ENCODE data around the gene ARL15.

- TF ChIP-seq MLLT1 (IDR thresholded peaks at IDR 0.05) = no peak
- TF ChIP-seq SP1 (CRISPR knock-in tag; IDR thresholded peaks at IDR 0.05) = no peak
- TF ChIP-seq, protein P1, sequence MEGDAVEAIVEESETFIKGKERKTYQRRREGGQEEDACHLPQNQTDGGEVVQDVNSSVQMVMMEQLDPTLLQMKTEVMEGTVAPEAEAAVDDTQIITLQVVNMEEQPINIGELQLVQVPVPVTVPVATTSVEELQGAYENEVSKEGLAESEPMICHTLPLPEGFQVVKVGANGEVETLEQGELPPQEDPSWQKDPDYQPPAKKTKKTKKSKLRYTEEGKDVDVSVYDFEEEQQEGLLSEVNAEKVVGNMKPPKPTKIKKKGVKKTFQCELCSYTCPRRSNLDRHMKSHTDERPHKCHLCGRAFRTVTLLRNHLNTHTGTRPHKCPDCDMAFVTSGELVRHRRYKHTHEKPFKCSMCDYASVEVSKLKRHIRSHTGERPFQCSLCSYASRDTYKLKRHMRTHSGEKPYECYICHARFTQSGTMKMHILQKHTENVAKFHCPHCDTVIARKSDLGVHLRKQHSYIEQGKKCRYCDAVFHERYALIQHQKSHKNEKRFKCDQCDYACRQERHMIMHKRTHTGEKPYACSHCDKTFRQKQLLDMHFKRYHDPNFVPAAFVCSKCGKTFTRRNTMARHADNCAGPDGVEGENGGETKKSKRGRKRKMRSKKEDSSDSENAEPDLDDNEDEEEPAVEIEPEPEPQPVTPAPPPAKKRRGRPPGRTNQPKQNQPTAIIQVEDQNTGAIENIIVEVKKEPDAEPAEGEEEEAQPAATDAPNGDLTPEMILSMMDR (IDR thresholded peaks at IDR 0.05 in 2 of 3, conservative IDR thresholded peaks at IDR 0.05 in 1 of 3; ENCODE audit: insufficient read depth in 2 of 3, low read depth in 1 of 3, low read length in 3 of 3) = no peak
- TF ChIP-seq ZC3H8 (IDR thresholded peaks at IDR 0.05) = no peak
- TF ChIP-seq, protein P2, sequence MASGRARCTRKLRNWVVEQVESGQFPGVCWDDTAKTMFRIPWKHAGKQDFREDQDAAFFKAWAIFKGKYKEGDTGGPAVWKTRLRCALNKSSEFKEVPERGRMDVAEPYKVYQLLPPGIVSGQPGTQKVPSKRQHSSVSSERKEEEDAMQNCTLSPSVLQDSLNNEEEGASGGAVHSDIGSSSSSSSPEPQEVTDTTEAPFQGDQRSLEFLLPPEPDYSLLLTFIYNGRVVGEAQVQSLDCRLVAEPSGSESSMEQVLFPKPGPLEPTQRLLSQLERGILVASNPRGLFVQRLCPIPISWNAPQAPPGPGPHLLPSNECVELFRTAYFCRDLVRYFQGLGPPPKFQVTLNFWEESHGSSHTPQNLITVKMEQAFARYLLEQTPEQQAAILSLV (tag; IDR thresholded peaks at IDR 0.05) = no peak
- TF ChIP-seq CCAR2 (IDR thresholded peaks at IDR 0.05; ENCODE audit: low read depth, low read length) = no peak
- no peak for TF ChIP-seq SRSF1 (IDR thresholded peaks at IDR 0.05; ENCODE audit: low read depth, low read length)
Observed at GRCh38 chr5:54024466-54024865, 285.9 kb downstream of the ARL15 start.

Measured in K562 (cell line).